HG03575 (cell line): Measurements from ENCODE around the gene VAV1.
"Not testable (repeated sequence)": the region's sequence is repeated elsewhere in the genome, so short reads cannot be mapped to it uniquely, and the experiment has no call there.

Source experiments
- ATAC-seq: cut with Tn5 transposase; IDR thresholded peaks from one replicate; pipeline ENCODE4 v1.9.1; 2021; ENCODE audit not compliant: unreplicated experiment, insufficient number of reproducible peaks, low FRiP score; ENCODE audit errors: extremely low read depth

The VAV1 gene

DNA sequence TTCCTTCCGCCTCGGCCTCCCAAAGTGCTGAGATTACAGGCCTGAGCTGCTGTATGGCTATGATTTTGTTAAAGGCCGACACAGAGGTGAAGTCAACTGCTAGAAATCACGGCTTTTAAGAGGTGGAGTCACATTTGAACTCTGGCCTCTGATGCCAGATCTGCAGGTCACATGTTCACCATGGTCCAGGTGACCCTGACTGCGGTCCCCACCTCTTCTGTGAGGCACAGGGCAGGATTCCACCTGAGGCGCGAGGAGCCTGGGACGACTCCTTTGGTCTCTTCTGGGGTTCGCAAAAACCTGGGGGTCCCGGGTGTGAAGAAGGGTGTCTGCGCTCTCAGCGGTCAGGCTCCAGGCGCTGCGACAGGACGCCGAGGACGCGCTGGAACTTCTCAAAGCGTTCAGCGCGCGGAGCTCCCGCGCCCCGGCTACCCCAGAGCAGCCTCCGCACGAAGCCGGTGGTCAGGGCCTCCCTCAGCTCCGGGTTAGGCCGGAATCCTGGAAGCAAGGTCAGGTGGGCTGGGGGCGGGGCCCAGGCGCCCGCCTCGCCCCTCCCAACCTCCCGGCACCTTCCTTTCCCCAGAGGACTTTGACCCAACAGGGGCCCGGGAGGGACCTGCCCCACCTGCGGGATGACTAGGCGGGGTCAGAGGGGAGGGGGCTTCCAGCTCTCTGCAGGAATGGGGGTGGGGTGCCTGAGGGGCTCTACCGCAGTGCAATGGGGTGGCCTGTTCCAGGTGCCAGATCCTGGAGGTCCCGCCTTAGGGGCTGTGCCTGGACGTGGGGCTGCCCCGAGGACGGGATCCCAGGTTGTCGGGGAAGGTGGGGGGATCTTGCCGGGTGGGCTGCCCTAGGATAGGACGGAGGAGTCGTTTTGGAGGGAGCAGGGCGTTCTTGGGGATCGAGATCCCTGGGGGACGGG, 20.0 kb upstream of the VAV1 start:
- ATAC-seq, result no peak

DNA sequence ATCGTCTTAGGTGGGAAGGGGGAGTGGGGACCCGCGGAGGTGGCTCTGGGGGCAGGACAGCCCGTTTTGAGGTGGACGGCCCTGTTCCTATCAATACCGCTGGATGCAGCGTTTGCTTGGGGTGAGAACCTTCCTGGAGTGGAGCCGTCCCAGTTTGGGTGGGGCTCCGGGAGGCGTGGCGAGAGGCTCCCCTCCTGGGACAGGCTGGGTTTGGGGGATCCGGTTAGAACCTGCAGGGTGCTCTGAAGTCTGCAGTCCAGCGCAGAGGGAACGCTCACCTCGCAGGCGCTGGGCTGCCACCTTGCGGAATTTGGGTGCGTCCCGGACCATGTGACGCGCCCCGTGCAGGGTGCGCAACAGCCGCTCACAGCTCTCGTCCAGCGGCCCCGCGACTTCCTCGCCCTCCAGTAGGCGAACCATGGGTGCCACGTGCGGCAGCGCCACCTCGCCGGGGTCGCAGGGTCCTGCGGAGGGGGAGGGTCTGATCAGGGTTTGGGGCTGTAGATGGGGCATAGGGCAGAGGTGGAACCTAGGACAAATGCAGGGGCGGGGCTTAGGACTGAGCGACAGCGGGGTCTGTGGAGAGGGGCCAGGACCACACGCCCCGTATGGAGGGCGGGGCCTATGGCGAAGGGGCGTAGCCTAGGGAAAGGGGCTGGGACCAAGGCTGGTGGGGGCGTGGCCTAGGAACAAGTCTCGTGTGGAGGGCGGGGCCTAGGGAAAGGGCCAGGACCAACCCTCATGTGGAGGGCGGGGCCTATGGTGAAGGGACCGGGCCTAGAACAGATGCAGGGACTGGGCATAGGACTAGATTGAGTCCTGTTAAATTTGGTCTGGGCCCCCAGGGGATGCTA, 19.1 kb upstream of the VAV1 start:
- no peak for ATAC-seq

DNA sequence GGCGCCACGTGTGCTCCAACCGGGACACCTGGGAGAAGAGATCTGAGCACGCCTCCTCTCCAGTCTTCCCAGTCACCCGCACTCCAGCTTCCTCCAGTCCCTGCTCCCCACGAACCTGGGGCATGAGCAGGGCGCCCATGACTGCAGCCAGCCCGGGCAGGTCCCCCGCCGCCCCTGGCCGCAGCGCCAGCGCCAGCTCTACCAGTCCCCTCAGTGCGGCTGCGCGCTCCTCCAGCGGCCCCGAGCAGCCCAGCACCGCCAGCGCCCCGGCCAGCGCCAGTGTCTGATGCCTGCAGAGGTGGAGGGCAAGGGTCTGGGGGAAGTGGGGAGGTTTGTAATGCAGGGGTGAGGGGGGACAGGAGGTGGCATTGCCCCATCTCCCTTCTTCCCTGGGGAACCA, 18.4 kb upstream of the VAV1 start:
- ATAC-seq, result no peak

DNA sequence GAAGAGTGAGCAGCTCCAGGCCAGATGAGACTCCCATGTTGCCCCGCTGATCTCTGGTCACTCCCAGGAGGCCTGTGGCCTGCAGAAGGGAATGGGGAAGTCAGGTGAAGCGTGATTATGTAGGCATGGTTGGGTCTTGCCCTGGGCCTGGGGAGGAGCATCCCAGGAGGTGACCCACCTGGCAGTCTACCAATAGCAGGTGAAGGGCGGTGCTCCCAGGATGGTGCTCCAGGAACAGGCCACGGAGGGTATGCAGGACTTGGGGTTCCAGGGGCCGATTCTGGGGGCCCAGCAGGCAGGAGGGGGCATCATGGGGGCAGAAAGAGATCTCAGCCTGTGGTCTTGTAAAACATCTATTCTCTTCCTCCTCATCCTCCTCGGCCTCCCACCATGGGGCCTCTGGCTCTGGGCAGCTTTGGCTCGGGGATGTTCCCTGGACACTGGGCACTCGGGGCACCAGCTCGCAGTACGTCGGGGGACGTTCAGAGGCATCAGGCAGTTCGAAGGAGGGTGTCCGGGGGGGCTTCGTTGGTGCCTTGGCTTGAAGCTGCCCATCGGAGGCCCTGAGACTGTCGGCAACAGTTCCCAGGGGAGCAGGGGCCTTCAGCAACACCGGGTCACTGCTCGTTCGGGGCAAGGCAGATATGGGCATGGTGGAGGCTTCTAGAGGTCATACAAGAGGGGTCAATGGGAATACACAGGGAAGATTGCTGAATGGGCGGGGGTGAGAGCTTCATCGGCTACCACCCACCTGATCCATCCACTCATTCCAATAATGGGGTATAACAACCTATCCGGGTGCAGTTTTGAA, 17.6 kb upstream of the VAV1 start:
- ATAC-seq, result no peak

DNA sequence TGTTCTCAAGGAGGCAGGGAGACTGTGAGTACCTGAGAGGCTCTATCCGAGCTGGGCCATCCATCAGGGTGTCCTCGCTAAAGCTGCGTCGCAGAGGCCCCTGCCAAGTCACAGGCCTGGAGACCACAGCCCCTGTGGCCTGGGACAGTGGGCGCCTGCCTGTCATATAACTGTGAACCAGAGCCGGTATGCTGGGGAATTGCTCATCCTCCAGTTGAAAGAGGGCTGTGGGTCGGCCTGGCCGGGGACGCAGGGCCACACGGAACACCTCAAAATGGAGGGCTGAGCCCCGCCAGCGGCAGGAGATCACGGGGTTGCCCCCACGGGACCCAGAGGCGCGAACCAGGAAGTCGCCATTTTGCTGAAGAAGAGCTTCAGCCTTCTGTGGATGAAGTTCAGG, 11.9 kb upstream of the VAV1 start:
- no peak for ATAC-seq

DNA sequence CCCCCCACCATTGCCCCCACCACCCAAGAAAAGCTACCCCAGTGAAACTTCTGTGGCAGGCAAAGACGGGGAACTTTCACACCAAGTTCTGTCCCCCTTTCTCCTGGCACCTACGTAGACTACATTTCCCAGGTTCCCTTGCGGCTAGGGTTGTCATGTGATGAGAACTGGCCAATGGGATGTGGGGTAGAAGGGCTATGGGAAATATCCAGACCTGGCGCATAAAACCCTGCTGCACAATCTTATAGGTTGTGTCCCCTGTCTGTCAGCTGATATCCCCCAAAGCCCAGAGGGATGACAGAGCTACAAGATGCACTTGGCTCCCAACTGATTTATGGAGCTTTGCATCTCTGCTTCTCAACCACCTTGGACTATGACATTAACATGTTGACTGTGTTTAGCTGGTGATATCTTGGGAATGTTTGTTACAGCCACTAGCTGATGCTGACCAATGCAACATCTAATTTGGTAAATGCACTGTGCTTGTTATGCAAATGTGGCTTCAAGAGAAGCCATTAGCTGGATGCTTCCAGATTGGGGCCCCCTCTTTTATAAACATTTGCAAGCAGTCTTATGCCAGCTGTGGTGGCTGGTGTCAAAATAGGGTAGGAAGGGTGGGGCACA, 11.3 kb upstream of the VAV1 start:
- ATAC-seq, result no peak

DNA sequence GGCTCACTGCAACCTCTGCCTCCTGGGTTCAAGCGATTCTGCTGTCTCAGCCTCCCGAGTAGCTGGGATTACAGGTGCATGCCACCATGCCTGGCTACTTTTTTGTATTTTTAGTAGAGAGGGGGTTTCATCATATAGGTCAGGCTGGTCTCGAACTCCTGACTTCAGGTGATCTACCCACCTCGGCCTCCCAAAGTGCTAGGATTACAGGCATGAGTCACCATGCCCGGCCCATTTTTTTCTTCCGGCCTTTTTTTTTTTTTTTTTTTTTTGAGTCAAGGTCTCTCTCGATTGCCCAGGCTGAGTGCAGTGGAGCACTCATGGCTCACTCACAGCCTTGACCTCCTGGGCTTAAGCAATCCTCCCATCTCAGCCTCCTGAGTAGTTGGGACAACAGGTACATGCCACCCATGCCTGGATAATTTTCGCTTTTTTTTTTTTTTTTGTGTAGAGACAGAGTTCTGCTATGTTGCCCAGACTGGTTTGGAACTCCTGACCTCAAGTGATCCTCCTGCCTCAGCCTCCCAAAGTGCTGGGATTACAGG, 10.2 kb upstream of the VAV1 start:
- ATAC-seq, result not testable (repeated sequence)

DNA sequence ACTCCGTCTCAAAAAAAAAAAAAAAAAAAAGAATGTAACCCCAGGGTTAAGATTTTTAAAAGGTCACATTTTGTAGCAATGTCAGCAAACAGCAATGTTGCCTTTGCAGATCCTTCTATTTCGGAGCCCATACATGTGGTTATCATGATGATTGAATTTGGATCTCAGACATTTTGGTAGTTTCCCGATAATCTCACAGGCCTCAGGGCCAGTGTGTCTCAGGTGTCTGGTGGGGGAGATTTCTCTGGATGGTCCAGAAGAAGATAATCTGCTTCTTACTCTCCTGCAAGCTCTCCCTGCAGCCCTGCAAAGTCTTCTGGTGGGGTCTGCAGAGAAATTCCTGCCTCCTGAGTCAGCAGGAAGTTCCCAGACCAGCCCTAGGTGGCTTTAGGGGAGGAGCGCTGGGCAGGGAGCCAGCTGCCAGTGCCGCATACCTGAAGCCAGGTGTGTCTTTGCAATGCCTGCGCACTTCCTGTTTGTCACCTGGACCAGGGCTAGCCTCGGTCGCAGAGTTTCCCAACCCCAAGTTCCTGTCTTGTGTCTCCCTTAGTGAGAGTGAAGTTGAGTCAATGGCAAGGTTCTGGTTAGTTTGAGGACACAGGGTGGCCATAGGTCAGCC, 6.7 kb upstream of the VAV1 start:
- ATAC-seq, result no peak

DNA sequence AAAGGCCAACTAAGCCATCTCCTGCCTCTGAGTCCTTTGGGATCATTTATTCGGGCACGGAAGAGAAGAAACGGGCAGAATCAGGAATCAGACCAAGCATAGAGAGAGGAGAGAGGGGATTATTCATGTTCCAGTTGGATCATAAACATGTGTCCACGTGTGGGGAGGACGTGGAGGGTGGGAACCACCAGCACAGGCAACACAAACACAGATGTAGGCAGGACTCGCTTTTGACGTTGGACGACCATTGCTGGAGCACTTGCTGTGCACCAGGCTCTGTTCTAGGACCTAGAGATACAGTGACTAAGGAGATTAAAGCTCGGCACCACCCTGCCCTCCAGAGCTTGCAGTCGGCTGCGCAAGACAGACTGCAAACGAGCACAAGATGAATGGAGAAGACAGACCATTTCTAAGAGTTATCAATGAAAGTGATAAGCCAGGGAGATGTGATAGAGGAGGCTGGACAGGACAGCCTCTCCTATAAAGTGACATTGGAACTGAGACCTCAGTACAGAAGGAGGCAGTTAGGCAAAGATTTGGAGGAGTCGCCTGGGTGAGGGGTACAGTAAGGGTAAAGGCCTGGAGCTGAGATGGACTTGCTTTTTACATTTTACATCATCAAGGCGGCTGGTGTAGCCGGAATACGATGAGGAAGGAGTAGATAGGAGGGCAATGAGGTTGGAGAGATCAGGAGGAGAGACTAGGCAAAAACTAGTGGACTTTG, 6.0 kb upstream of the VAV1 start:
- no peak for ATAC-seq

DNA sequence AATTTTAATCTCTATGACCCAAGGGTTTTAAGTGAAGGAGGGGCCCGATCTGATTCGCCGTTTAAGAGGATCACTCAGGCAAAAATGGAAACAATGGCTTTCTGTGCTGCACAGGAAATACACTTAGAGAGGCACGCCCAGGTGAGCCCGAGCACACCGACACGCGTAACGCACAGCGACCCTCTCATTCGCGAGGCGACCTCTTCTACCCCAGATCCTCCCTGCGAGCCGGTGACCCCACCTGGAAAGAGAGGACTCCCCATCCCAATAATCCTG, 5.5 kb upstream of the VAV1 start:
- ATAC-seq, result no peak

DNA sequence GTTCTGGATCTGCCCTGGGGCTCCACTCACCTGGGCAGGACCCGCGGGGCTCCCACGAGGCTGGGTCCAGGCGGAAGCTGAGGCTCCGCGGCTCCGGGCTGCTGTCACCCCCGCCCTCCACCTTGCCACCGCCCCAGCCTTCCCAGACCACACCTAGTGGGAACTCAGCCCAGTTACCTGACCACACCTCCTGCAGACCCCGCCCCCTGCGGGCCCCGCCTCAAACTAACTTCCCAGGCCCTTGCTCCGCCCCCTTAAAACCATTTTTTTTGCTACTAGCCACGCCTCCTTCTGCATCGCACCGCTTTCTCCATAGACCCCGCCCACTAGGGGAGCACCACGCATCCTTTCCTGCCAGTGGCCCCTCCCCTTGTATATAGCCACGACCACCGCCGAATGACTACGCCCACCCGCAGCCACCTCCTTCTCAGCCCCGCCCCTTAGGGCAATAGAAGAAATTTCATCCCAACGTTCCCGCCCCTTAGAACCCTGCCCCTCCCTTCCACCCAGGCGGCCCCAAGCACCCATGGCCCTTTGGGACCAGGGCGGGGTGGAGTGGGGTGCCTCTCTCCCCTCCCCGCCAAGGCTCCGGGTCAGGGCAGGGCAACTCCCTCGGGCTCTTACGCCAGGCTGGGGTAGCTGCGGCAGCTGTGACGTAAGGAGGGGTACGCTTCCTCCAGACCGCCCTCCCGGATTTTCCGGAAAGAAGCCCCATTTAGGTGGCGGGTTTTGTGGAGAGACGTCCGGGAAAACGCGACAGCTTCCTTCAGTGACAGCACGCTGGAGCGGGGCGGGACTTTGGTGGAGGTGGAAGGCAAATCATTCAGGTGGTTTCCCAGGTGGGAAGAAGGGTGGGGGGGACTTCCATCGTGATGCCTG, 4.9 kb upstream of the VAV1 start, which contains the start of gene SH2D3A:
SH2D3A (minus strand) TSS at position 79 of the 879 bp plus-strand sequence. CDS start 3,687 bp downstream, outside the sequence.
- peak; percentile 41 for ATAC-seq

DNA sequence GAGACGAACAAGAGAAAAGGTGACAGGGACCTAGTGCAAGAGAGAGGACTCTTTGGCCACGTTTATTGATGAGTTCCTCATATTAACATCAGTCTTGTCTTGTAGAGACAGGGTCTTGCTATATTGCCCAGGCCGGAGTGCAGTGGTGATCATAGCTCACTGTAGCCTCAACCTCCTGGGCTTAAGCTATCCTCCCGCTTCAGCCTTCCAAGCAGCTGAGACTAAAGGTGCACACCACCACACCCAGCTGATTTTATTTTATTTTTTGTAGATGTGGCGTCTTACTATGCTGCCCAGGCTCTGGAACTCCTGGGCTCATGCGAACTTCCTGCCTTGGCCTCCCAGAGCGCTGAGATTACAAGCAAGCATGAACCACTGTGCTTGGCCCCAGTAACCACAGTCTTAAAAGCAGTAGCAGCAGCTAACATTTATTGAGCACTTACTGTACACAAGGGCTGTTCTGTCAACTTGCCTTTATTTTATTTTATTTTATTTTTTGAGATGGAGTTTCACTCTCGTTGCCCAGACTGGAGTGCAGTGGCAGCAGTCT, 4.2 kb upstream of the VAV1 start:
- no peak for ATAC-seq

DNA sequence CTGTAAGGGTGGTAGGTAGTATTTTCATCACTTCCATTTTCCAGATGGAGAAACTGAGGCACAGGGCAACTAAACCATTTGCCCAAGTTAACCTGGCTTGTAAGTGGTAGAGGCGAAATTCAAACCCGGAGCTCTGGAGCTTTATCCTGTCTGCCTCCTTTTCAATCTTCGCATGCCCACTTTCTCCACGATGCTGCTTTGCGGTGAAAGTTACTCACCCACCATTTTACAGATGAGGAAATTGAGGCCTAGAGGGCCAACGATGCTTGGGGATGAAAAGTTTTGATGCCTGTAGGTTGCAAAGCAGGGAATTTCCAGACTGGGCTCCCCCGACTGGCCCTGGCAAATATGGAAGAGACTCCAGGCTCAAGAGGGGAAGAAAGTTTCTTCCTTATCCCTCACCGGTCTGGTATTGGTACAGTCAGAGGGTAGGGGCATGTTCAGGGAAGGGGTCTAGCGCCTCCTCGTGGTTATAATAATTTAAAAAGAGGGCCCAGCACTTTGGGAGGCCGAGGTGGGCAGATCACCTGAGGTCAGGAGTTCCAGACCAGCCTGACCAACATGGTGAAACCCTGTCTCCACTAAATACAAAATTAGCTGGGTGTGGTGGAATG, 3.4 kb upstream of the VAV1 start:
- ATAC-seq, result no peak

DNA sequence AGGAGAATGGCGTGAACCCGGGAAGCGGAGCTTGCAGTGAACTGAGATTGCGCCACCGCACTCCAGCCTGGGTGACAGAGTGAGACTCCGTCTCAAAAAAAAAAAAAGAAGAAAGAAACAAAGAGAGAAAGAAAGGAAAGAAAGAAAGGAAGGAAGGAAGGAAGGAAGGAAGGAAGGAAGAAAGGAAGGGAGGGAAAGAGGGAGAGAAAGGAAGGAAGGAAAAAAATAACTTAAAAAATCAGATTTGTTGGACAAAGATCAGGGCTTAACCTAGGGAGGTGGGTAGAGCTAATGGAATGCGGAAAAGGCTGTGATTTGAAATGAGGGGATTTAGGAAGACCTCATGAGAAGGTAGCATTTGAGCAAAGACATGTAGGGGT, 870 bp upstream of the VAV1 start:
- ATAC-seq, result not testable (repeated sequence)

DNA sequence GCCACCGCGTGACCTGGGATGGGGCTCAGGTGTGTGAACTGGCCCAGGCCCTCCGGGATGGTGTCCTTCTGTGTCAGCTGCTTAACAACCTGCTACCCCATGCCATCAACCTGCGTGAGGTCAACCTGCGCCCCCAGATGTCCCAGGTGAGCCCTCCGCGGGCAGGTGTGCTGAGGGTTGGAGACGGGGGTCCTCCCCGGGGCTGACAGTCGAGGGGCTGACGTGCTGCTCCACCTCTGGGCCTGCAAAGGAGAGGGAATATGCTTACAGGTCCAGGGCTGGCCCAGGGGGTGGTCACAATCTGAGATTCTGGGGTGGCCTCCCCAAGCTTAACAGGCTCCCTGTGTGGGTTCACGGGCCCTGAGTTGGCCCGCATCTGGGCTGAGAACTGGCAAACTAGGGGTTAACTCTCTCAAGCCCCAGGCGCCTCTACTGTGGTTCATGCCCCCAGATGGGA, 386 bp downstream of the VAV1 start:
- no peak for ATAC-seq

DNA sequence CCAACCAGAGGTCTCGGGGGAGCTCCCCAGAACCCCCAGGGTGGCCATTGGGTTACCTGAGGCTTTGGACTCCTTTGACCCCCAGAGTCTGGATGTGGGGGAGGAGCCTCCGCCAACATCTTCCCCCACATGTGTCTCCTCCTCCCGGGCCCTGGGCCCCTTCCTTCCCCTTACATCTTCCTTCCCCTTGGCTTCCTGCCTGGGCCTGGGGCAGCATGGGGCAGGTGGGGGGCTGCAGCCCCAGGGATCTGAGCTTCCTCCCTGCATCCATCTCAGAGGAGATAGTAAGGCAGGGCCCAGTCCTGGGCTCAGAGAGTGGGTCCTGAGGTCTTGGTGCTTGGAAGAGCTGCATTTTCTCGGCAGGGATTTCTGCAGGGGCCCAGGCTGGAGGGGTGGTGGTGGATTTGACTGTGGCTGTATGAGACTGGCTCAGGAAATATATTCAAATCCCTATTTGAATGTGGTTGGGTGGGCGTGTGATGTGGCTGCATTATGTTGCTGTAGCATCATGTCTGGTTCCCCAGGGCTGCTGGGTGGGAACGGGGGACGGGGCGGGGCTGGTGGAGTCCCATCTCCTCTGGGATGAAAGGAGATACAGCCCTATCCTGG, 919 bp downstream of the VAV1 start:
- ATAC-seq, result no peak
